ENCODE measurements around the gene HDGFL3.

Gene HDGFL3

DNA sequence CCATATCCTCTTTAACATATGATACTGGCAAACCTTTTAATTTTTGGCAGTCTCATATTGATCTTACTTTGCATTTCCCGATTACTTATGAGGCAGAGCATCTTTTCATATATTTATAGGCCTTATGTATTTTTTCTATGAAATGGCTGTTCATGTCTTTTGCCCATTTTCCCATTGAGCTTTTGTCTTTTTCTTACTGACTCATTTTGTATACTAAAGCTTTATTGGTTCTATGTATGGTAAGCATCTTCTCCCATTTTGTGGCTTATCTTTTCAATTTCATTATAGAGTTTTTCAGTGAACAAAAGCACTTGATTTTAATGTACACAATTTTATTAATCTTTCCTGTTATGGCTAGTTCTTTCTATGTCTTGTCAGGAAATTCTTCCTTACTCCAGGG is 17.2 kb downstream of the HDGFL3 start:
- Histone ChIP-seq H3K27ac (ENCODE audit: low read depth, low read length) (no peak overlapping the region), H3K36me3 (ENCODE audit: control insufficient read depth, low read length) (no peaks in the 10 kb centered on the region), H3K4me2 (ENCODE audit: low read length) (no peak overlapping the region), H3K4me3 (ENCODE audit: low read length) (no peak overlapping the region), H3K4me1 (ENCODE audit: control insufficient read depth, low read length) (no peaks in the 10 kb centered on the region), H3K9me2 (replicated peaks; ENCODE audit: control insufficient read depth, low read length) (no peaks in the 10 kb centered on the region), H3F3A (ENCODE audit: control insufficient read depth, insufficient read depth) (no peaks in the 10 kb centered on the region), H3K79me2 (ENCODE audit: control insufficient read depth, low read length) (no peaks in the 10 kb centered on the region), H4K20me1 (ENCODE audit: control insufficient read depth, insufficient read depth, low read depth, low read length) (no peaks in the 10 kb centered on the region), H3K9me3 (ENCODE audit: control insufficient read depth, insufficient read depth, low read length) (no peaks in the 10 kb centered on the region), H3K27me3 (ENCODE audit: control insufficient read depth, low read length) (no peaks in the 10 kb centered on the region)
- TF ChIP-seq CTCF (IDR thresholded peaks at IDR 0.05; ENCODE audit: low read depth, low read length, poor library complexity, severe bottlenecking): no peak
- TF ChIP-seq EZH2phosphoT487 (IDR thresholded peaks at IDR 0.05; ENCODE audit: borderline replicate concordance, low read length): no peak

DNA sequence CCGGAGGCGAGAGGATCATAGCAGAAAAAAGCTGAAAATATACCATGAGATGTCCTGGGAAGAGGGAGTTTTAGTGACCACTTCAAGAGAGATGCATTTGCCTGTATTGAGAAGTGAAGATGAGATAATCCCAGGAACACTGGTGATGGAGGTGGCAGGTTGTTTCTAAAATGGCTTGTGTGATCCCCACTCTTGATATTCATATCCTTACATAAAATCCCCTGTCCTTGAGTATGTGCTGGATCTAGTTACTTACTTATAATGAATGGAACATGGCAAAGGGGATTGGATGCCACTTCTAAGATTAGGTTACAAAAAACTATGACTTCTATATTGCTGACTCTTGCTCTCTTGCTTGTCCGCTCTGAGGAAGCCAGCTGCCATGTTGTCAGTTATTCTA is 22.1 kb downstream of the HDGFL3 start:
- no peaks in the 10 kb centered on the region for H3K4me1 ChIP-seq (ENCODE audit: control insufficient read depth, low read length)
- no peak overlapping the region for H3K4me2 ChIP-seq (ENCODE audit: low read length)
- H3F3A ChIP-seq (ENCODE audit: control insufficient read depth, insufficient read depth): no peaks in the 10 kb centered on the region
- H3K4me3 ChIP-seq (ENCODE audit: low read length): no peak overlapping the region
- H3K36me3 ChIP-seq (ENCODE audit: control insufficient read depth, low read length): no peaks in the 10 kb centered on the region
- H3K79me2 ChIP-seq (ENCODE audit: control insufficient read depth, low read length): no peaks in the 10 kb centered on the region
- H3K27me3 ChIP-seq (ENCODE audit: control insufficient read depth, low read length): no peaks in the 10 kb centered on the region
- no peaks in the 10 kb centered on the region for H3K9me2 ChIP-seq (replicated peaks; ENCODE audit: control insufficient read depth, low read length)
- TF ChIP-seq CTCF (IDR thresholded peaks at IDR 0.05; ENCODE audit: low read depth, low read length, poor library complexity, severe bottlenecking): no peak
- no peak for TF ChIP-seq EZH2phosphoT487 (IDR thresholded peaks at IDR 0.05; ENCODE audit: borderline replicate concordance, low read length)
- no peak overlapping the region for H3K27ac ChIP-seq (ENCODE audit: low read depth, low read length)
- H3K9me3 ChIP-seq (ENCODE audit: control insufficient read depth, insufficient read depth, low read length): no peaks in the 10 kb centered on the region
- no peaks in the 10 kb centered on the region for H4K20me1 ChIP-seq (ENCODE audit: control insufficient read depth, insufficient read depth, low read depth, low read length)

GRCh38 chr15:83178869-83179325 is 28.7 kb downstream of the HDGFL3 start:
- no peaks in the 10 kb centered on the region for H3K9me3 ChIP-seq (ENCODE audit: control insufficient read depth, insufficient read depth, low read length)
- no peaks in the 10 kb centered on the region for H3K27me3 ChIP-seq (ENCODE audit: control insufficient read depth, low read length)
- H3K4me1 ChIP-seq (ENCODE audit: control insufficient read depth, low read length): no peaks in the 10 kb centered on the region
- H3K9me2 ChIP-seq (replicated peaks; ENCODE audit: control insufficient read depth, low read length): no peaks in the 10 kb centered on the region
- no peaks in the 10 kb centered on the region for H3F3A ChIP-seq (ENCODE audit: control insufficient read depth, insufficient read depth)
- no peaks in the 10 kb centered on the region for H3K79me2 ChIP-seq (ENCODE audit: control insufficient read depth, low read length)
- H3K4me3 ChIP-seq (ENCODE audit: low read length): no peak overlapping the region
- H3K4me2 ChIP-seq (ENCODE audit: low read length): no peak overlapping the region
- no peaks in the 10 kb centered on the region for H4K20me1 ChIP-seq (ENCODE audit: control insufficient read depth, insufficient read depth, low read depth, low read length)
- no peak for TF ChIP-seq CTCF (IDR thresholded peaks at IDR 0.05; ENCODE audit: low read depth, low read length, poor library complexity, severe bottlenecking)
- TF ChIP-seq EZH2phosphoT487 (IDR thresholded peaks at IDR 0.05; ENCODE audit: borderline replicate concordance, low read length): no peak
- no peaks in the 10 kb centered on the region for H3K36me3 ChIP-seq (ENCODE audit: control insufficient read depth, low read length)
- no peak overlapping the region for H3K27ac ChIP-seq (ENCODE audit: low read depth, low read length)

DNA sequence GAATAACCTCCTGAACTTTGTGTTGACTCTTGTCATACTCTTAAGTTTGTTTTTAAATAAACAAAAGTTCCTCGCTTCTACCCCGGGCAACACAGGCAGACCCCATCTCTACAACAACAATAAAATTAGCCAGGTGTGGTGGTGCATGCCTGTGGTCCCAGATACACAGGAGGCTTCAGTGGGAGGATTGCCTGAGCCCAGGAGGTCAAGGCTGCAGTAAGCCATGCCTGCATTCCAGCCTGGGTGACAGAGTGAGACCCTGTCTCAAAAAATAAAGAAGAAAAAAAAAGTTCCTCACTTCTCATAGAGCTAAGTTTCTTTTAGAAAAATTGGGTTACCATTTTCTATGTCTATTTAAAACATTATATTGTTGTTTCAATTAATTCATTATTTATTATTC is 29.2 kb downstream of the HDGFL3 start:
- H3F3A ChIP-seq (ENCODE audit: control insufficient read depth, insufficient read depth): no peaks in the 10 kb centered on the region
- H4K20me1 ChIP-seq (ENCODE audit: control insufficient read depth, insufficient read depth, low read depth, low read length): no peaks in the 10 kb centered on the region
- H3K79me2 ChIP-seq (ENCODE audit: control insufficient read depth, low read length): no peaks in the 10 kb centered on the region
- H3K9me2 ChIP-seq (replicated peaks; ENCODE audit: control insufficient read depth, low read length): no peaks in the 10 kb centered on the region
- H3K27me3 ChIP-seq (ENCODE audit: control insufficient read depth, low read length): no peaks in the 10 kb centered on the region
- H3K27ac ChIP-seq (ENCODE audit: low read depth, low read length): no peak overlapping the region
- H3K36me3 ChIP-seq (ENCODE audit: control insufficient read depth, low read length): no peaks in the 10 kb centered on the region
- H3K4me3 ChIP-seq (ENCODE audit: low read length): no peak overlapping the region
- no peaks in the 10 kb centered on the region for H3K4me1 ChIP-seq (ENCODE audit: control insufficient read depth, low read length)
- no peak for TF ChIP-seq EZH2phosphoT487 (IDR thresholded peaks at IDR 0.05; ENCODE audit: borderline replicate concordance, low read length)
- no peak for TF ChIP-seq CTCF (IDR thresholded peaks at IDR 0.05; ENCODE audit: low read depth, low read length, poor library complexity, severe bottlenecking)
- no peaks in the 10 kb centered on the region for H3K9me3 ChIP-seq (ENCODE audit: control insufficient read depth, insufficient read depth, low read length)
- H3K4me2 ChIP-seq (ENCODE audit: low read length): no peak overlapping the region

All from DOHH2 (cell line).